NAMALWA (cell line): ENCODE data around the gene MAP3K12.

Source experiments
- DNase-seq: peaks from one replicate; pipeline ENCODE4 v3.0.0-alpha.2; 2015; ENCODE audit warnings: low spot score

Gene MAP3K12

GRCh38 chr12:53507603-53507885, 8.3 kb upstream of the MAP3K12 start:
- DNase-seq = no peak

DNA sequence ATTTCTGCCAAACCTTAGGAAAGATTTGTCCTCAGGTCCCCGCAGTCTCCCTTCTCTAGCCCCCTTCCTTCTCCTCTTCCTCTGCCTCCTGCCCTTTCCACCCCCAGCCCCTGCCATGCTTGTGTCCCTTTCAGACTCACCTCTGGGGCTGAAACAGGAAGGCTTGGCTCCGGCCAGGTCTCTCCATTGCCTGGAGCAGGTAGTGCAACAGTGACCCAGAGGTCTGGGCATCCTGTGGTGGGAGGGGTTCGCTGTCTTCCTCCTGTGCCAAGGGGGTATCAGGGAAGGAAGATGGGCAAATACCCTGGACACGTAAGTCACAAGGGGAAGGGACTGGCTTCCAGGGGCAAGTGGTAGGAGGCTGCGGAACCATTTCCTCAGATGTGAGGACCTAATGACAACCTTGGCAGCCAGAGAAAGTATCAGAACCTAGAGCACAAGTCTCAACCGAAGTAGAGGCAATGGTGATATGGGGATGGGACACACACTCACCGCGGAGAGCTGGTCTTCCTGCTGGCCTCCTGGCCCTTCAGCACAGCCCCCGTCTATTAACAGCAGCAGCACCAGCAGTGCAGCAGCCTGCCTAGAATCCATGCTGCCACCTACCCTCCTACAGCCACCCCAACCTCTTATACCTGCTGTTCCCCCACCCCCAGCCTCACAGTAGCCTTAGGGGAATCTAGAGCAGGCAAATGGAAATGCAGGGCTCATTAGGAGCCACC, 7.8 kb upstream of the MAP3K12 start, which contains the start of gene NPFF:
TSS of gene NPFF (minus strand) at position 604 of the 722 bp plus-strand sequence. CDS start at position 594, 10 bp downstream.
- no peak for DNase-seq

DNA sequence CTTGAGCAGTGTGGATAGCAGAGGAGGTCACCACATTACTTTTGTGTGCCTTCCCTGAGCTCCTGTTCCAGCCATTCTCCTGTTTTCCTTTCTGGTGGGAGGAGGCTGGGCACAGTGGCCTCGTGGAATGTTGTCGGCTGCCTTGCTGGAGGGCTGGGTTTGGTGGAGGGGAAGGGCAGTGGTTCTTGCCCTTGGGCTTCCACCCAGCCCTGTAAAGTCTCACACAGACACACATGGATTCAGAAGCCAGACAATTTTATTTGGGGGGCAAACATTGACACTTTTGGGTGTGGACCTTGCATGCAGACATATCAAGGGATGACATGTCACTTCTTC, 7.2 kb upstream of the MAP3K12 start:
- no peak for DNase-seq

- DNase-seq = no peak
Measured at GRCh38 chr12:53505555-53506449, 6.5 kb upstream of the MAP3K12 start.

- DNase-seq = no peak
Measured at GRCh38 chr12:53505086-53505485, 5.8 kb upstream of the MAP3K12 start.

DNA sequence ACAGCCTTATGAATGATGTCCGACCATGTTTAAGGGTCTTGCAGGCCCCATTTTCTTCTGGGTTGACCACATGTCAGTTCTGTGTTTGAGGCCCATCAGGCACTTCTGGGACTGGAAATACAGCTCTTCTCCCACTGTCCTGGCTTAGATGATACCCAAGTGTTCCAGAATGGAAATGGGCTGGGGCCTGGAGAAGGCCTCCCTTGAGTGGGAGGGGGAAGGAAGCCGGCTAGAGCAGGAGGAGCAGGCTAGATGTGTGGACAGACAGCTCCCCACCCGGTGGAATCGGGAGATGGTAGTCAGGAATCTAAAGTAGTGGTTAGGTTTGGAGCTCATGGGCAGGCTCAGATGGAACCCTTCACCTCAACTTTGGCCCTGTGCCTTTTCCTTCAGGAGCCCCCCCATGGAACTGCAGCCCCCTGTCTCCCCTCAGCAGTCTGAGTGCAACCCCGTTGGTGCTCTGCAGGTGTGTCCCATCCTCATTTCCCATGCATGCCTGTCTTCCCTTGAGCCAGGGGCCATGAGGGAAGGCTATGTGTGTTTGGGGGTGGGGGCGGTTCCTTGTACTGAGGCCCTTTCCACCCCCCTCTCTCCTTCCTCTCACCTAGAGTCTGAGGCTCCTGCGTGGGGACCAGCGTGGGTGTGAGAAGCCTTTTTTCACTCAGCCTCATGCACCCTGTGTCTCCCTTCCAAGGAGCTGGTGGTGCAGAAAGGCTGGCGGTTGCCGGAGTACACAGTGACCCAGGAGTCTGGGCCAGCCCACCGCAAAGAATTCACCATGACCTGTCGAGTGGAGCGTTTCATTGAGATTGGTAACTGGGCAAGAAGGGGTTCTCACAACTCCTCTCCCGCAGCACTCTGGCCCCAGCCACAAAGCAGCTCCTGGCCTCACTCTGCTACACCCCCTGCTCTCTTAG, 5.0 kb upstream of the MAP3K12 start:
- no peak for DNase-seq

DNA sequence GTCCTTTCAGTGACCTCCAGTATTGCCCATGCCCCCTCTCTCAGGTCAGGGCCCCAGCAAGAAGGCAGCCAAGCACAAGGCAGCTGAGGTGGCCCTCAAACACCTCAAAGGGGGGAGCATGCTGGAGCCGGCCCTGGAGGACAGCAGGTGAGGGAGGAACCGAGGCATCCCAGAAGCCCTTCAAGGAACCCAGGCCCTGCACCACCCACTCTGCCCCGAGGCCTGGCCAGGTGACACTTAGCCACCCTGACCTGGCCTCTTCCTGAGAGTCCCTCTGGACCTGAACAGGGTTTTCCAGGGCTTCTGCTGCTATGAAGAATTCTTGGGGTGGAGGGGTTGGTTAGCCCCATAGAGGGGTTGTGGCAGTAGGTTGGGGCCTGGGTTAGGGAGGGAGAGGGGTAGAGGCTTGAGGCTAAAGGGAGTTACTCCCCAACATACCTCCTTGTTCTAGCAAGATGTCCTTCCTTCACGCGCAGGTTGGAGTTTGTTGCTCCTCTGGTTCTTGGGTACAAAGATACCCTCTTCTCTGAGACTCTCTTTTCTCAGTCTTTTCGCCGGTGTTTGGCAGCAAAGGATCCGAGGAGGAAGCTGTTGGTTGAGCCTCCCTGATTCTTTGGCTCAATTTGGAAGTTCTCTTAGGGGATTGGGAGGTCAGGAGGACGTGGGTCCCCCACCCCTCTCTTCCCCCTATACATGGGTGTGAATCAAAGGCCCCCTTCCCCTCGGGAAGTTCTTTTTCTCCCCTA, 3.9 kb upstream of the MAP3K12 start:
- no peak for DNase-seq

- DNase-seq = no peak
Measured at GRCh38 chr12:53502331-53502730, 3.1 kb upstream of the MAP3K12 start.

DNA sequence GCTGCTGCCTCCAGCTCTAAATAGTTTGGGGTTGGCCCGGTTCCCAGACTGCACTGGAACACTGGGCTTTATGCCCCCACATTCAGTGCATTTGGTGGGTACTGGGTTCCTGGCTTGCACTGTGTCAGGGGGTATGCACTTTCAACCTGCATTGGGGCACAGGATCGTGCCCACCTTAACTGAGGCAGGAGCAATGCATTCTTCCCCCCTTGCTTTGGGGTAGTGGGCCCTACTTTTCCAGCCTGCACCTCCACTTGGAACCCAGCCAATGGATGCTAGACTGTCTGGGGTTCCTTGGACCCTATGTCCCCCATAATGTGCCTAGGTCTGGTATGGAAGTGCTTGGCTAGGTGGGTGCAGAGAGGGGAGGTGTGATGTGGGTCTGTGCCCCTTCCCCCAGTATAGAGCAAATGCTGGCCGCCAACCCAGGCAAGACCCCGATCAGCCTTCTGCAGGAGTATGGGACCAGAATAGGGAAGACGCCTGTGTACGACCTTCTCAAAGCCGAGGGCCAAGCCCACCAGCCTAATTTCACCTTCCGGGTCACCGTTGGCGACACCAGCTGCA, 2.4 kb upstream of the MAP3K12 start:
- no peak for DNase-seq

DNA sequence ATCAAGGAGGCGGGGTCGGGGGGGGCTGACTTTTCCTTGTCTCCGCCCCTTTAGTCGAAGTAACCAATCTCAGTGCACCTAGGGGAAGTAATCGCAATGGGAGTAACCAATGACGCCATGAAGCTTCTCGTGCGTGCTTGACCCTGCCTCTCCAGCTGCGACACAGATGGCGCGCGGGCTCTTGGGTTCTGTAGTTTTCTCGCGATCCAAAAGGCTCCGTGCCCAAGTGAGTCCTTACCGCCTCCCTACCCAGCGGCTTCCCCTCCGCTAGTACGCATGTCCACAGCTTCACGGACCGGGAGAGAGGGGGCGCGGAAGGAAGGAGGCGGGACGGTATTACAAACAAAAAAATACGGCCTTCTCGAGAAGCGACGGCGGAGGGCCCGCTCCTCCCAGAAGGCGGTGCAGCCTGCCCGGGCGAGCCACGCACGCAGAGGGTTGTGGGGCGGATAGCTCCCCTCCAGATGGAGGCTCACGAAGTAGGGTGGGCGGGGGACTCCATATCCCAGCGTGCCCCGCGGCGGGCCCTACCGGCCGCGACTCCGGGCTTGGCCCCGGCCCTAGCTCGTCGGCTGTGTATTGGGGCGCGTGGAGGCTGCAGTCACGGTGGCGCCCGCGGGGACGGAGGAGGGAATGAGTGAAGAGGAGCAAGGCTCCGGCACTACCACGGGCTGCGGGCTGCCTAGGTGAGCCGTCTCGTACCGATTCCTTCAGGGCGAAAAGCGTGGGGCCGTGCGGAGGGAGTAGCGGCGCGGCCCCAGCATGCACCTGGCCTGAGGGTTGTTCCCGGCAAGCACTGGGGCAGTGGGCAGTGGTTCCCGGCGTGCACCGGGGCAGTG, 1.7 kb upstream of the MAP3K12 start, which contains the start of gene TARBP2:
TSS of gene TARBP2 (plus strand) at position 508 of the 839 bp plus-strand sequence. CDS start at position 634, 126 bp downstream.
- peak; percentile 99 for DNase-seq

DNA sequence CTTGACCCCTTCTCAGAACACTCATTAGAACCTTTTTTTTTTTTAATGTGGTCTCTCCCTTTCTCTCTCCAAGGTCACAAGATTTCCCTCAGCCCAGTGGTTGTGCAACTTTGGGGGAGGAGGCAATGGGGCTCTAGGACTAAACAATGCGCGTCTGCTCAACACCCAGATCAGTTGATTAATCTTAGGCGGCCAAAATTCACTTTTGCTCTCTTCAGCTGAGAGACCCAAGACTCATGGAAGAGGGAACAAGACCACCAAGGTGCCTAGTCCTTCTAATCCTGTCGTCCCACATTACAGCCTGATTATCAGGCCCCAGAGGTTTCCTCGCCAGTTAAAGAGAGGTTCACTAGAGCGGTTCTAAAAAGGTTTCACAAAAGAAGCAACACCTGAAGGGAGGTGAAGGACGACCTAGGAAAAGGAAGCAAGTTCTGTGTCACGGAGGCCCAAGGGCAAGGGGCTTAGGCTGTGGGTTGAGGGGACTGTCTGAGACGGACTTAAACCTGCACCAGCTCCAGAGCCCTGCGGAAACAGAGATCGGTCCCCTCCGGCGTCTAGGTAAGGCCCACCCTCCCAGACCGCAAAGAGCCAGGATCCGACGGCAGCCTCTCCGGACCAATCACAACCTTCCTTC, 1.0 kb upstream of the MAP3K12 start:
- peak; percentile 63 for DNase-seq

DNA sequence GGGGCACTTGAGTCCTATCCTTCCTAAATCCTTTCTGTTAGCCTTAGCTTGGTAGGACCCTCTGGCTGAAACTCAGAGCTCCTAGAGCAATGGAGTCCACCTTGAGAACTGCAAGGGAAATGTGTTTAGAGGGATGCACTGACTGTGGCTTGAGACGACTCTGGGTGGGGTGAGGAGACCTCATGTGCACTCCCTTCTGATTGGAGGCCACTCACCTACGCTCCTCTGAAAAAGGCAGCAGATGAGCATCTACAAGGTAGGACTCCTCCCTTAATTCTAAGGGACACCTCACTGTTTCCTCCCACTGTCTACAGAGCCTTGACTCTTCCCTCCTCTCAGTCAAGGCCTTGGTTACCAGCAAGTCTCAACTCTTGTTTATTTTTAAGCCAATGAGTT, 1.0 kb downstream of the MAP3K12 start:
- DNase-seq = no peak

DNA sequence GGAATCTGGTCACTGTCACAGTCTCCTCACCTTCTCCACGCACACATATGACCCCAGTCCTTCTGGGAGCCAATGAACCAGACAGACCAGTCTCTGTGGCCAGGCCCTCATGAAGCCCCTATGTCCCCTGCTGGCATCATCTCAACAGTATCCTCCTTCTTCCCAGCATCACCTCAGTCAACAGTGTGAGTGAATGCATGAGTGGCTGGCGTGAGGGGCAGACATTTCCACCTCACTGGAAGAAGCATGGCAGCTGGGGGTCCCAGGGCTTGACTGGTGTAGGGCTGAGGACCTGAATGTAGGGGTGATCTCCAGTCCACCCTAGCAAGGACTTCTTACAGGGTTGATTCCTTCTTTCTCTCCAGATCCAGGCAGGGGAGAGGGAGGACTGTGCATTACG, 1.8 kb downstream of the MAP3K12 start:
- no peak for DNase-seq

- no peak for DNase-seq
Measured at GRCh38 chr12:53496752-53497032, 2.6 kb downstream of the MAP3K12 start.

GRCh38 chr12:53495903-53496751, 3.1 kb downstream of the MAP3K12 start:
- no peak for DNase-seq

- peak; percentile 48 for DNase-seq
Measured at GRCh38 chr12:53493610-53494391, 5.5 kb downstream of the MAP3K12 start.

- DNase-seq = peak; percentile 90
Measured at GRCh38 chr12:53492830-53493609, 6.2 kb downstream of the MAP3K12 start.

DNA sequence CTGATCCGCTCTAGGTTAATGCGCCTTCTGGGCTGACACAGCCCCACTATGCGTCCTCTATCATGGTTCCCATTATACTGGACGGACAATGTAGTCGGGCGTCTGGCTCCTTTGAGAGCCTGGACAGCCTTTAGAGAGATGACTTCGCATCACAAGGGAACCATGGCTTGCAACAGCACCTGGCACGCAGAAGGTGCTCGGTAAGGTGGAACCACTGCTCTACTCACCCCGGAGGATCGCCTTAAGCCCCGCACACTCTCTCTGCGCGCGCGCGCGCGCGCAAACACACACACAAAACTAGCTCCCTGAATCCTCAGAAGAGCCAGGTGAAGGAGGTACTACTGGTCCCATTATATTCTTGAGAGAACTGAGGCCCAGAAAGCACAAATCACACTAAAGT, 7.1 kb downstream of the MAP3K12 start:
- DNase-seq = peak; percentile 34
